IPS-18c (cell line): ENCODE data around the gene KIF1C.

ENCODE experiments used
- H3K4me3 ChIP-seq: 2 replicates; pipeline ENCODE4 v1.7.0; 2013; ENCODE audit warnings: low read depth, mild to moderate bottlenecking, low read length, moderate library complexity; ENCODE audit not compliant: insufficient read depth
- H3K9me3 ChIP-seq: one replicate; pipeline ENCODE4 v1.6.1; 2013; ENCODE audit warnings: mild to moderate bottlenecking, low read length, moderate library complexity; ENCODE audit not compliant: control insufficient read depth, insufficient read depth

The KIF1C gene

GRCh38 chr17:4986951-4987766 lies 10.6 kb upstream of the KIF1C start, which contains the start of gene CAMTA2:
Gene CAMTA2 (minus strand): TSS chr17:4987675. CDS start chr17:4986222, 1,453 bp downstream.
- Histone ChIP-seq H3K9me3 (no peaks in the 10 kb centered on the region), H3K4me3 (peak within 1 kb of the TSS; percentile 70)

GRCh38 chr17:4987767-4988567 lies 9.8 kb upstream of the KIF1C start:
- no peaks in the 10 kb centered on the region for H3K9me3 ChIP-seq
- H3K4me3 ChIP-seq: peak overlapping the region; percentile 70

DNA sequence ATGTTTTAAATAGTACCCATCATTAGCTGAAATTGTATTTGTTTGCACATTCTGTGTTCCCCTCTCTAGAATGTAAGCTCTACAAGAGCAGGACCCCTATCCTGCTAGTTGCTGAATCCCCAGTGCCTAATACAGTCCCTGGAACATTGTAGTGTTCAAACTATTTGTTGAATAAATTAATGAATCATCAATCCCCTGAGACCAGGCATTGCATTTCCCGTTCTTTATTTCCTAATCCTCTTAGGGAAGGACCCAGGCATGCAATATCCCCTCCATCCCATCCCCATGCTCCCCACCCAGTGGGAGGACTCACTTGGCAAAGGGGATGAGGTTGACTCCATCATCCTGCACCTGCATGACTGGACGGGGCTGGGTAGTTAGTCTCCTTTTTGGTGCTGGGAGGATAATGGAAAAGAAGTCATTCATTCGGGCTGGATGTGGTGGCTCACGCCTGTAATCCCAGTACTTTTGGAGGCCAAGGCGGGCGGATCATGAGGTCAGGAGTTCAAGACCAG lies 3.6 kb upstream of the KIF1C start:
- no peak overlapping the region for H3K4me3 ChIP-seq
- H3K9me3 ChIP-seq: no peaks in the 10 kb centered on the region

DNA sequence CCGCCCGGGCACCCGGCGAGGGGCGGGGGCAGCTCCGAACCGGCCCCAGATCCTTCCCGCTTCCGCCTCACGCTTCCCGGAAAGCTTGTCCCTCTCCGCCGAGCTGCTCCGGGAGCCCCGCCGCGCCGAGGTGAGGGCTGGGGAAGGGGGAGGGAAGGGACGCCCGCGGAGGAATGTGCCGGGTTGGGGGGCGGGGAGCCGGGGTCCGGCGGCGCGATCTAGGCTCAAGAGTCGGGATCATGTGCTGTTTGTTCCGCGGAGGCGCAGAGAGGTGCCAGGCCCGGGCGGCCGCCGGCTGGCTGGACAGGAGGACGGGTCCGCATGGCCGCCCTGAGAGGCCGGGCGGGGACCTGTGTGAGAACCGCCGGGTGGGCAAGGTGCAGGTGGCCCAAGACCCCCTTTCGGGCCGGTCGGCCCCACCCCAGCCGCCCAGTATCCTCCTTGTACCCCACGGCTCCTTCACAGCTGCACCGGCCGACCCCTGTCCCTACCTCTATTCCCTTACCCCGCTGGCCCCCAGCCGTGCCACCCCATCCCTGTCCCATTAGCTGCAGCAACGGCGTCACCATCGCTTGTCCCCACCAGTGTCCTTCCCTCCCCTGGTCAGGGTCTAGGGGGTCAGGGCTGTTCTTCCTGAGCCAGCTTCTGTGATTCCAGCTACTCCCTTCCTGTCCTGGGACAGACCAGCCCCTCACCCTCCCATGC lies 429 bp downstream of the KIF1C start:
- H3K9me3 ChIP-seq: no peaks in the 10 kb centered on the region
- peak overlapping the region; percentile 77 for H3K4me3 ChIP-seq

GRCh38 chr17:4998732-4999429 lies 1.1 kb downstream of the KIF1C start:
- Histone ChIP-seq H3K9me3 (no peaks in the 10 kb centered on the region), H3K4me3 (peak overlapping the region; percentile 77)

GRCh38 chr17:4999430-5000093 lies 1.8 kb downstream of the KIF1C start:
- Histone ChIP-seq H3K9me3 (no peaks in the 10 kb centered on the region), H3K4me3 (peak overlapping the region; percentile 77)

DNA sequence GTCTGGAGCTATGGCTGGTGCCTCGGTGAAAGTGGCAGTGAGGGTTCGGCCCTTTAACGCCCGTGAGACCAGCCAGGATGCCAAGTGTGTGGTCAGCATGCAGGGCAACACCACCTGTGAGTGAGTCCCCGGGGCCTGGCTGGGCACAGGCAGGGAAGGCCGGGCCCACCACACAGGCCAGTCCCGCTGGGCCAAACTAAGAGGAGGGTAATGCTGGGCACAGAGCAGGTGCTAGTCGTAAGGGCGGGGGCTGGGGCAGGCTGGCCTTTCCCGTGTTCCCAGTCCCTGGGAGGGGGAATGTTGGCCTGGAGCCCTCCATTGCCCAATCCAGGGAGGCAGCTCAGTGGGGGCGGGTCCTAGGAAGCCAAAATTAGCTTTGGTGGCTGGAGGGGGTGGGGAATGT lies 2.5 kb downstream of the KIF1C start:
- Histone ChIP-seq H3K9me3 (no peaks in the 10 kb centered on the region), H3K4me3 (no peak overlapping the region)

GRCh38 chr17:5002121-5002788 lies 4.5 kb downstream of the KIF1C start:
- H3K9me3 ChIP-seq: no peaks in the 10 kb centered on the region
- no peak overlapping the region for H3K4me3 ChIP-seq

DNA sequence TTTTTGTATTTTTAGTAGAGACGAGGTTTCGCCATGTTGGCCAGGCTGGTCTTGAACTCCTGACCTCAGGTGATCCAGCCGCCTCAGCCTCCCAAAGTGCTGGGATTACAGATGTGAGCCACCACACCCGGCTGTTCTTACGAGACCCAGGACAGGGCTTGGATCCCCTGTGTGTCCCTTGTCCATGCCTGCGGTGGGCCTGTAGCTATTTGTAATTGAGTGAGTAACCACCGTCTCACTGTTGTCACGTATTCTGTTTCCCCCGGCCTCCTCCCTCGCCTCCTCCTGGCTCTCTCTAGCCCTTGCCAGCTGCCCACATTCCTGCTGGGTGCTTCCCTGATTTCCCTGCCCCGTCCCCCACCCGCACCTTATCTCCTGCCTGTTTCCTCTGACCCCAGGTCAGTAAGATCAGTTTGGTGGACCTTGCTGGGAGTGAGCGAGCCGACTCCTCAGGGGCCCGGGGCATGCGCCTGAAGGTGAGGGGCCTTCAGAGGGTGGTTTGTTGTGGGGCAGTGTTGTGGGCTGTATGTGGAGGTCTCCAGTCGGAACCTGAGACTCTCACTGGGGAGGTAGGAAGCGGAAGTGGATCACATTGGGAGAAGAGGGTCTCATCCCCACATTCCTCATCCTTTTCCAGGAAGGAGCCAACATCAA lies 5.6 kb downstream of the KIF1C start:
- no peak overlapping the region for H3K4me3 ChIP-seq
- no peaks in the 10 kb centered on the region for H3K9me3 ChIP-seq

GRCh38 chr17:5011928-5012327 lies 14.2 kb downstream of the KIF1C start:
- Histone ChIP-seq H3K4me3 (no peak overlapping the region), H3K9me3 (no peaks in the 10 kb centered on the region)

DNA sequence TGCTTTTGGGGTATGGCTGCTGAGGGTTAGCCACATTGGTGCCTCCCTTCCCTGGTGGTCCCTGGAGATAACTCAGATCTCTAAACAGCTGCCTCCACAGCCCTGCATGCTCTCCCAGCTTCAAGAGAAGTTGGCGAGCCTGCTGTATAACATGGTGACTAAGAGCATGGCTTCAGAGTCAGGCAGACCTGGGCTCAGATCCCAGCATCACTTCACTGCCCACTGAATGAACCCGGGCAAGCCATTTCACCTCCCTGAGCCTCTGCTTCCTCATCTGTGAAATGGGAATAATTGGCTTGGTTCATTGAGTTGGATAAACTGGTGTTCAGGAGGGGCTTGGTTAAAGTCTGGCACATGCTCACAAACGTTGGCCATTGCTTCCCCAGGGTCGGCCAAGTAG lies 16.6 kb downstream of the KIF1C start:
- no peak overlapping the region for H3K4me3 ChIP-seq
- H3K9me3 ChIP-seq: no peaks in the 10 kb centered on the region

DNA sequence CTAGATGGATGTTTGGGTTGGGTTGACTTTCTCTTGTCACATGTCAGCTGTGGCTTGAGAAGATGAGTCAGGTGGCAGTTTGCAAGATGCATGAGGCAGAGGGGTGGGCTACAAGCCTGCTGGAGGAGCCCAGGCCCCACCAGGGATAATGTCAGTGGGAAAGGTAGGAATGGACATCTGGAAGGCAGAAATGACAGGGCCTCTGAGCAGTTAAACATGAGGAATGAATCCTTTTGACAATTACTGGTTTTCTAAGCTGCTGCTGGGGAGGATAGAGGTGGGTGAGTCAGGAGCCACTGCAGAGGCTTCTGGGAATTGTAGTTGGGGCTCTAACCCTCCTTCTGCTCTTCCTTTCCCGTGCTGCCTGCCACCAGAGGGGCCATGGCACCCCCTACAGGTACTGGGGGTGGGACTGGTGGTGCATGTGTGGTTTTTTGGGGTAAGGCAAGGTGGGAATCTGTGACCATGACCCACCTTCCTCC lies 21.8 kb downstream of the KIF1C start:
- Histone ChIP-seq H3K9me3 (no peaks in the 10 kb centered on the region), H3K4me3 (no peak overlapping the region)

DNA sequence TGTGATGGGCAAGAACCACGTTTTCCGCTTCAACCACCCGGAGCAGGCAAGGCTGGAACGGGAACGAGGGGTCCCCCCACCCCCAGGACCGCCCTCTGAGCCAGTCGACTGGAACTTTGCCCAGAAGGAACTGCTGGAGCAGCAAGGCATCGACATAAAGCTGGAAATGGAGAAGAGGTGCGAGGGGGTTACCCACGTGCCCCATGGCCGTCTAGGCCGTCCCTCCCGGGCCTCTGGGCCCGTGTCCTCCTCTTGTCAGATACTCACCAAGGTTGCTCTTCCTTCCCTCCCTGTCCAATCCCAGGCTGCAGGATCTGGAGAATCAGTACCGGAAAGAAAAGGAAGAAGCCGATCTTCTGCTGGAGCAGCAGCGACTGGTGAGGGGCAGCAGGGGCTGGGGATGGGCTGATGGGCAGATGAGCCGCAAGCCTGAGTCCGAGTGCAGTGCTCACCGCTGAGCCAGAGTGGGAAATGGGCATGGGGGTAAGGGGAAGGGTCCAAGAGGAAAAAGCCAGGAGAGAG lies 22.8 kb downstream of the KIF1C start:
- no peaks in the 10 kb centered on the region for H3K9me3 ChIP-seq
- no peak overlapping the region for H3K4me3 ChIP-seq

DNA sequence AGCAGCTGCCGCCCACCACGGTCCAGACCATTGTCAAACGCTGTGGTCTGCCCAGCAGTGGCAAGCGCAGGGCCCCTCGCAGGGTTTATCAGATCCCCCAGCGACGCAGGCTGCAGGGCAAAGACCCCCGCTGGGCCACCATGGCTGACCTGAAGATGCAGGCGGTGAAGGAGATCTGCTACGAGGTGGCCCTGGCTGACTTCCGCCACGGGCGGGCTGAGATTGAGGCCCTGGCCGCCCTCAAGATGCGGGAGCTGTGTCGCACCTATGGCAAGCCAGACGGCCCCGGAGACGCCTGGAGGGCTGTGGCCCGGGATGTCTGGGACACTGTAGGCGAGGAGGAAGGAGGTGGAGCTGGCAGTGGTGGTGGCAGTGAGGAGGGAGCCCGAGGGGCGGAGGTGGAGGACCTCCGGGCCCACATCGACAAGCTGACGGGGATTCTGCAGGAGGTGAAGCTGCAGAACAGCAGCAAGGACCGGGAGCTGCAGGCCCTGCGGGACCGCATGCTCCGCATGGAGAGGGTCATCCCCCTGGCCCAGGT lies 24.5 kb downstream of the KIF1C start:
- H3K4me3 ChIP-seq: no peak overlapping the region
- H3K9me3 ChIP-seq: no peaks in the 10 kb centered on the region

DNA sequence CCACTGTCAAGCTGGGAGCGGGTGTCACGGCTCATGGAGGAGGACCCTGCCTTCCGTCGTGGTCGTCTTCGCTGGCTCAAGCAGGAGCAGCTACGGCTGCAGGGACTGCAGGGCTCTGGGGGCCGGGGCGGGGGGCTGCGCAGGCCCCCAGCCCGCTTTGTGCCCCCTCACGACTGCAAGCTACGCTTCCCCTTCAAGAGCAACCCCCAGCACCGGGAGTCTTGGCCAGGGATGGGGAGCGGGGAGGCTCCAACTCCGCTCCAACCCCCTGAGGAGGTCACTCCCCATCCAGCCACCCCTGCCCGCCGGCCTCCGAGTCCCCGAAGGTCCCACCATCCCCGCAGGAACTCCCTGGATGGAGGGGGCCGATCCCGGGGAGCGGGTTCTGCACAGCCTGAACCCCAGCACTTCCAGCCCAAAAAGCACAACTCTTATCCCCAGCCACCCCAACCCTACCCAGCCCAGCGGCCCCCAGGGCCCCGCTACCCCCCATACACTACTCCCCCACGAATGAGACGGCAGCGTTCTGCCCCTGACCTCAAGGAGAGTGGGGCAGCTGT lies 25.9 kb downstream of the KIF1C start:
- Histone ChIP-seq H3K9me3 (no peaks in the 10 kb centered on the region), H3K4me3 (no peak overlapping the region)
